Coronary artery (tissue), 2 donors: Measurements from ENCODE around the gene TAPT1.

Experiments used
- DNase-seq: peaks from one replicate; pipeline ENCODE4 v3.0.0-alpha.2; 2017; ENCODE audit warnings: low spot score
- H3K27ac ChIP-seq, 2 donors: fragments of 200-600 bp; sonication (generic); one replicate each; pipeline ENCODE4 v1.5.1; 2016 to 2019
- H3K4me3 ChIP-seq: fragments of 200-600 bp; sonication (generic); 2 replicates; pipeline ENCODE4 v1.5.1; 2016; ENCODE audit warnings: mild to moderate bottlenecking, moderate library complexity
- TF ChIP-seq, protein P1 (sequence below): fragments of 200-600 bp; sonication (generic); IDR thresholded peaks from one replicate; pipeline ENCODE4 v1.5.1; 2019; ENCODE audit warnings: antibody characterized with exemption

The TAPT1 gene

GRCh38 chr4:16122784-16123183, 103.5 kb downstream of the TAPT1 start:
- TF ChIP-seq, protein P1, sequence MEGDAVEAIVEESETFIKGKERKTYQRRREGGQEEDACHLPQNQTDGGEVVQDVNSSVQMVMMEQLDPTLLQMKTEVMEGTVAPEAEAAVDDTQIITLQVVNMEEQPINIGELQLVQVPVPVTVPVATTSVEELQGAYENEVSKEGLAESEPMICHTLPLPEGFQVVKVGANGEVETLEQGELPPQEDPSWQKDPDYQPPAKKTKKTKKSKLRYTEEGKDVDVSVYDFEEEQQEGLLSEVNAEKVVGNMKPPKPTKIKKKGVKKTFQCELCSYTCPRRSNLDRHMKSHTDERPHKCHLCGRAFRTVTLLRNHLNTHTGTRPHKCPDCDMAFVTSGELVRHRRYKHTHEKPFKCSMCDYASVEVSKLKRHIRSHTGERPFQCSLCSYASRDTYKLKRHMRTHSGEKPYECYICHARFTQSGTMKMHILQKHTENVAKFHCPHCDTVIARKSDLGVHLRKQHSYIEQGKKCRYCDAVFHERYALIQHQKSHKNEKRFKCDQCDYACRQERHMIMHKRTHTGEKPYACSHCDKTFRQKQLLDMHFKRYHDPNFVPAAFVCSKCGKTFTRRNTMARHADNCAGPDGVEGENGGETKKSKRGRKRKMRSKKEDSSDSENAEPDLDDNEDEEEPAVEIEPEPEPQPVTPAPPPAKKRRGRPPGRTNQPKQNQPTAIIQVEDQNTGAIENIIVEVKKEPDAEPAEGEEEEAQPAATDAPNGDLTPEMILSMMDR = no peak
- no peak overlapping the region for H3K4me3 ChIP-seq
- H3K27ac ChIP-seq = no peak overlapping the region
- no peak for DNase-seq

GRCh38 chr4:16122308-16122711, 104.0 kb downstream of the TAPT1 start:
- Histone ChIP-seq H3K27ac (no peak overlapping the region), H3K4me3 (no peak overlapping the region)
- TF ChIP-seq, protein P1 = no peak
- DNase-seq = no peak

DNA sequence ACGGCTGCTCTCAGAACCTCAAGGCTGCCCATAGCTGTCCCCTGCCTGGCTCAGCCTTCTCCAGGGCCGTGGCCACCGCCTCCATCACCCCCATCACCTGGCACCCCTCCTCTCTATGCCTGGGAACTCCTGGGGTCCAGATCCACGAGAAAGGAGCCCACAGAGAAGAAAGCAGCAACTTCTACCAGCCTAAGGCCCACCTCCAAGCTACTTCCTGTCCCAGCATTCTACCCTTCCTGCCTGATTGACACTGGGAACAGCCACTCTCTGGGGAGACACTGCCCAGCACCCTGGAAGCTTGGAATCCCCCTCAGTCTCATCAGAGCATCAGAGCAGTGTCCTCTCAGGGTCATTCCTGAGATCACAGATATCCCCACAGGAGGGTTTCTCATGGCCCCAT, 105.6 kb downstream of the TAPT1 start:
- TF ChIP-seq, protein P1 = no peak
- no peak for DNase-seq
- H3K27ac ChIP-seq = no peak overlapping the region
- no peak overlapping the region for H3K4me3 ChIP-seq

DNA sequence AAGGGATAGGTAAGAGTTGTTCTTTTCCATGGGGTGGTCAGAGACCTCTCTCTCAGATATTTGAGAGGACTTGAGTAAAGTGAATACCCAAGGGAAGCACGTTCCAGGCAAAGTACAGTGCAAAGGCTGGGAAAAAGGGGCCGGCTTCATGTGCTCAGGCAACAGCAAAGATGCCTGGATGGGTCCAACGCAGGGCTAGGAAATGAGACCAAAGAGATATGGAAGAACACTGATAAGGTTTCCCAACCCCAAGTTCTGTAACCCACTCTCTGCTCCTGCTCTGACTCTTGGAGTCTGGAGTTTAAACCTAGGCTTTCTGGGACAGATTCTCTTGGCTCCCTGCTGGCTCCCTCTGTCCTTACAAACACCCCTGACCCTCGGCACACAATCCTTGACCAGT, 106.3 kb downstream of the TAPT1 start:
- Histone ChIP-seq H3K27ac (no peak overlapping the region), H3K4me3 (no peak overlapping the region)
- DNase-seq = no peak
- TF ChIP-seq, protein P1 = no peak

DNA sequence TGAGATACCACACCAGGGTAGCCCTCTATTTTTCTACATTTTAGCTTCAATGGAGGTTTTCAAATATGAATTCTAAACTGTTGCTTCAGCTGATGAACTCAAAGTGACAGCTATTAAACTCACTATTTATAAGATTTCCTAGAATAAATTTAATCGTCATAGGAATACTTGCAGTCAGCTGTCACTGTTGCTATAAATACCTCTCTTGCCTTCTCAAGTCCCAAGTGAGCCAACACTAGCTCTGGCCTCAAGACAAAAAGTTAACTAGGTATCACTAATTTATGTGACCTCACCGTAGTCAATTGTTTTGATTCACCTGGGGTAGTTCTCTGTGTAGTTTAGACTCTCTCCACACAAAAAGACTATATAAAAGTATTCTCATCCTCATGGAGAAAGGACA, 108.2 kb downstream of the TAPT1 start:
- Histone ChIP-seq H3K27ac (no peak overlapping the region), H3K4me3 (no peak overlapping the region)
- TF ChIP-seq, protein P1 = no peak
- no peak for DNase-seq

DNA sequence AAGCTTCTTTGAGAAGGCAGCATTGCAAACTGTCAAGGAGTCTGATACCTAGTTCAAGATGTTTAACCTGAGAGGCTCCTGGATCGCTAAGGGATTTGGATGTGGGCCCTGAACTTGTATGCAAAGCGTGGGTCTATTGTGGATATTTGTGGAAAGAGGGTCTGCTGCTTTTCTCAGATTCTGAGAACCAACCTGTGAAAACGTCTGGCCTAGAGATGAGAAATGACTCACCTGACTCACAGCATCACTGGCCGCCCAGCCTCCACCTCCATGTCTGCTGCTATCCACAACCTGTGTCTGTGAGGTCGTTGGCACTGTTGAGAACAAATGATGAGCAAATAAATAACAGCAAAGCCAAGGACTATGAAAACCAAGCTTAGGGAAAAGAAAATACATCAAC, 109.1 kb downstream of the TAPT1 start:
- no peak overlapping the region for H3K27ac ChIP-seq
- TF ChIP-seq, protein P1 = no peak
- DNase-seq = no peak
- H3K4me3 ChIP-seq = no peak overlapping the region

DNA sequence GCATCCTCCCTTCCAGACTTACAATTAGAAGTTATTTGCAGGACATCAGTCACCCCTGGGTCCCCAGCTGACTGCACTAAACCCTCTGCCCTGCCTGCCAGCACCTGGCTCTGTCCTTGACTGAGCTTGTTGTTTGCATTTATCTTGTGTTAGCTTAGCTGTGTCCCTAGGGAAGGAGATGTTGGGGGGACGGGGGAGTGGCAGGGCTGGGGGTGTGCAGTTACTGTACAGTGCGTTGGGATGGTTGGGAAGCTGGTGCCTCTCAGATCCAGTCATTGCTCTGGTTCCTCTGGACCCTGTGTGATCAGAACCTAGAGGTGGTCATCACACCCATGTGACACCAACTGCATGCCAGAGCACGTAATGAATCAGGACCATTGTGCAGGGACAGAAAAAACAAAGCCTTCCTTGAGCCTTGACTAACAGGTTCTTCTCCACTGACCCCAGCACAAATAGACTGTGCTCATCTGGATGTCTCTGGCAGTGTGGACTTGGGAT, 109.7 kb downstream of the TAPT1 start:
- Histone ChIP-seq H3K4me3 (no peak overlapping the region), H3K27ac (no peak overlapping the region)
- TF ChIP-seq, protein P1 = no peak
- DNase-seq = no peak
